KBM-7 (cell line): ENCODE measurements around the gene COTL1.
"Not testable (repeated sequence)": the region's sequence is repeated elsewhere in the genome, so short reads cannot be mapped to it uniquely, and the experiment has no call there.

Experiments
- DNase-seq: peaks from one replicate; pipeline ENCODE4 v3.0.0-alpha.2; 2015
- in situ Hi-C: fragments of 300-500 bp; cut with MboI; formaldehyde crosslinking; loops from 2 replicates; pipeline ENCODE4 v1.14.3; 2020; ENCODE audit warnings: low sequenced_read_pairs, low pct_unique_long_range_greater_than_20kb, mixed read lengths

Gene COTL1

GRCh38 chr16:84524941-84525581, 92.8 kb downstream of the COTL1 start:
- DNase-seq, result not testable (repeated sequence)
- in situ Hi-C loops, result loop anchor here (25.0 kb wide), 2 partner anchors 187 to 437 kb away; no protein-coding TSS in a partner anchor

GRCh38 chr16:84524346-84524920, 93.4 kb downstream of the COTL1 start:
- DNase-seq, result no peak
- in situ Hi-C loops, result loop anchor here (25.0 kb wide), 2 partner anchors 188 to 438 kb away; no protein-coding TSS in a partner anchor

- in situ Hi-C loops, result loop anchor here (25.0 kb wide), 2 partner anchors 191 to 441 kb away; no protein-coding TSS in a partner anchor
- no peak for DNase-seq
Observed at GRCh38 chr16:84521497-84521770, 96.4 kb downstream of the COTL1 start.

- in situ Hi-C loops, result loop anchor here (25.0 kb wide), 2 partner anchors 191 to 441 kb away; no protein-coding TSS in a partner anchor
- no peak for DNase-seq
Observed at GRCh38 chr16:84520725-84521496, 97.0 kb downstream of the COTL1 start.

GRCh38 chr16:84519855-84520254, 98.0 kb downstream of the COTL1 start:
- no peak for DNase-seq
- in situ Hi-C loops, result loop anchor here (10.0 to 25.0 kb wide), 3 partner anchors 95 to 442 kb away; partner anchors contain the start of gene COTL1

GRCh38 chr16:84518804-84519341, 99.0 kb downstream of the COTL1 start:
- no peak for DNase-seq
- in situ Hi-C loops, result loop anchor here (10.0 to 25.0 kb wide), 3 partner anchors 96 to 443 kb away; partner anchors contain the start of gene COTL1

GRCh38 chr16:84518220-84518619, 99.7 kb downstream of the COTL1 start:
- not testable (repeated sequence) for DNase-seq
- in situ Hi-C loops, result loop anchor here (10.0 to 25.0 kb wide), 3 partner anchors 97 to 444 kb away; partner anchors contain the start of gene COTL1

- in situ Hi-C loops, result loop anchor here (10.0 to 25.0 kb wide), 3 partner anchors 97 to 445 kb away; partner anchors contain the start of gene COTL1
- no peak for DNase-seq
Observed at GRCh38 chr16:84517366-84517765, 100.5 kb downstream of the COTL1 start.
